Measurements from ENCODE around the gene HSF2BP. TPM values are rescaled to one million over a fixed set of nuclear protein-coding genes. Genes with fewer than 3 reads are reported as not detected.
"Not testable (repeated sequence)": the region's sequence is repeated elsewhere in the genome, so short reads cannot be mapped to it uniquely, and the experiment has no call there.

Gene HSF2BP
- total RNA-seq, 2 experiments from 2014 or later = 1.5 to 1.6 TPM

DNA sequence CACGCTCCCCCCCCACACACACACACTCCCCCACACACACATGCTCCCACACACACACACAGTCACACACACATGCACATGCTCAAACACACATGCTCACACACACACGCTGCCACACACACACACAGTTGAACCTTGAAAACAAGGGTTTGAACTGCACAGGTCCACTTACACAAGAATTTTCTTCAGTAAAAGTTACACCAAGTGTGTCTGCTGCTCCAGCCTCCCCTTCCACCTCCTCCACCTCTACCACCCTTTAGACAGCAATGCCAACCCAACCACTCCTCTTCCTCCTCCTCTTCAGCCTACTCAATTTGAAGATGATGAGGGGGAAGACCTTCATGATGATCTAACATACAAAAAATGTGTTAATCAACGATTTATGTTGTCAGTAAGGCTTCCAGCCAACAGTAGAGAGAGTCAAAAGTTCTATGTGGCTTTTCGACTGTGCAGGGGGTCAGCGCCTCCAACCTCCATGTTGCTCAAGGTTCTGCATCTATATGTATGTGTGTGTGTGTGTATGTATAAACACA is 26.8 kb downstream of the HSF2BP start:
- ChIA-PET CTCF (no interaction called here), POLR2A (no interaction called here)
- Mint-ChIP-seq H3K4me1 (no peaks in the 10 kb centered on the region), H3K27ac (no peak overlapping the region), H3K4me3 (no peak overlapping the region), H3K9me3 (ENCODE audit: low read depth) (no peaks in the 10 kb centered on the region), H3K27me3 (peaks cover 2% of the 10 kb centered on the region), H3K36me3 (ENCODE audit: low read depth) (no peaks in the 10 kb centered on the region)
- intact Hi-C loops (cut with DNase I, micrococcal nuclease) = no loop called here
- no peak for ATAC-seq
- DNase-seq = no peak

DNA sequence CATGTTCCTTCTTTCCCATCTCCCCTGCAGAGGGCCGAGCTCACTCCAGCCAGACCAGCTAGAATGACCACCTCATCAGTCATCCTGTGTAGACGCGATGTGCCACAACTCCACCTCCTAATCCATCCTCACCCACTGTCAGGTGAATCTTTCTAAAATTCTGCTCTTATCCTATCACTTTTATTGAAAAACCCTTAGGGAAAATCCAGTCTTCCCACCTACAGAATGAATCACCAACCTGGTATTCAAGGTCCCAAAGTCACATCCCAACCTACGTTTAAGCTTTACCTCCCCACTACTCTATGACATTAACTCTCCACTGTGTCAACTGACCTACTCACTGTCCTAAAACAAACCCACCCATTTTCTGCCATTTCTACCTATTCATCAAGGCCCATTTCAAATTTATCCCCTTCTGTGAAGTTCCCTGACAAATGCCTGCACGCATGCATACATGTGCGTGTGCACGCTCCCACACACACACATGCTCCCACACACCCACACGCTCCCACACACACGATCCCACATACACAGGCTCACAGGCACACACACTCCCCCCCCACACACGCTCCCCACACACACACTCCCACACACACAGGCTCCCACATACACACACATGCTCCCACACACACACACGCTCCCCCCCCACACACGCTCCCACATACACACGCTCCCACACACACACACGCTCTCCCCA is 27.7 kb downstream of the HSF2BP start:
- H3K27ac Mint-ChIP-seq = no peak overlapping the region
- ChIA-PET POLR2A (no interaction called here), CTCF (no interaction called here)
- no peaks in the 10 kb centered on the region for H3K4me1 Mint-ChIP-seq
- ATAC-seq = no peak
- H3K4me3 Mint-ChIP-seq = no peak overlapping the region
- intact Hi-C loops (cut with DNase I, micrococcal nuclease) = no loop called here
- peaks cover 2% of the 10 kb centered on the region for H3K27me3 Mint-ChIP-seq
- H3K9me3 Mint-ChIP-seq (ENCODE audit: low read depth) = no peaks in the 10 kb centered on the region
- DNase-seq = no peak
- no peaks in the 10 kb centered on the region for H3K36me3 Mint-ChIP-seq (ENCODE audit: low read depth)

DNA sequence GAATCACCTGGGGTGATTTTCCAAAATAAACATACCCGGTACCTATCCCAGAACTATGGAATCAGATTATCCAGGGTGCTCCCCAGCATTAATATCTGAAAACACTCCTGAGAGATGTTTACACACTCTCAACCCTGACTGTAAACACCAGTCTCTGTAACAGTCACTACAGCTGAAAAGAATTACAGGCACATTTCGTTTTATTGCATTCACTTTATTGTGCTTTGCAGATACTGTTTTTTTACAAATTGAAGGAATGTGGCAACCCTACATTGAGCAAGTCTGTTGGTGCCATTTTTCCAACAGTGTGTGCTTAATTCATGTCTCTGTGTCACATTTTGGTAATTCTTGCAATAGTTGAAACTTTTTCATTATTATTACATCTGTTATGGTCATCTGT is 31.8 kb downstream of the HSF2BP start:
- Mint-ChIP-seq H3K4me3 (no peak overlapping the region), H3K27ac (no peak overlapping the region), H3K27me3 (peaks cover 2% of the 10 kb centered on the region), H3K9me3 (ENCODE audit: low read depth) (no peaks in the 10 kb centered on the region), H3K4me1 (no peaks in the 10 kb centered on the region), H3K36me3 (ENCODE audit: low read depth) (no peaks in the 10 kb centered on the region)
- DNase-seq = no peak
- ATAC-seq = no peak
- POLR2A ChIA-PET = no interaction called here
- intact Hi-C loops (cut with DNase I, micrococcal nuclease) = no loop called here
- CTCF ChIA-PET = interaction anchor here (0.8 kb wide), 1 partner anchor 13 kb away, joined by 4 read pairs; no protein-coding TSS in a partner anchor

DNA sequence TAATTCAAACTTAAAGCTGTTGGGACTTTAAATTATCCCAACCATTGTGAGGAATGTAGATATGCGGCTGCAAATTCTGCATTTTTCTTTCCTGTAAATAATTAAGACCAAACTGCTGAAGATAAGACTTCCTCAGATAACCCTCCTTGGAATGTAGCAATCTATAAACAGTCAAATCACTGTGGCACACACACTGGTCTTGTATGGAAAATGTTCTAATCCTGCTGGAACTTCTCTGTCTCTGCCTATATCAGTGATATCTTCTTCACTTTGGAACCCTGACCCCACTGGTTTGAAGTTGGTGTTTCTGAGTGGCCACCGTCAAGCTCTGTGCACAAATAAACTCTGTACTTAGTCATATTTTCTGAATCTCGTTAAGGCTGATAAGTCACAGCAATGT is 32.9 kb downstream of the HSF2BP start:
- DNase-seq = no peak
- CTCF ChIA-PET = no interaction called here
- no peaks in the 10 kb centered on the region for H3K27me3 Mint-ChIP-seq
- POLR2A ChIA-PET = no interaction called here
- H3K4me1 Mint-ChIP-seq = no peaks in the 10 kb centered on the region
- H3K27ac Mint-ChIP-seq = no peak overlapping the region
- no peaks in the 10 kb centered on the region for H3K36me3 Mint-ChIP-seq (ENCODE audit: low read depth)
- intact Hi-C loops (cut with DNase I, micrococcal nuclease) = no loop called here
- no peaks in the 10 kb centered on the region for H3K9me3 Mint-ChIP-seq (ENCODE audit: low read depth)
- ATAC-seq = no peak
- H3K4me3 Mint-ChIP-seq = no peak overlapping the region

DNA sequence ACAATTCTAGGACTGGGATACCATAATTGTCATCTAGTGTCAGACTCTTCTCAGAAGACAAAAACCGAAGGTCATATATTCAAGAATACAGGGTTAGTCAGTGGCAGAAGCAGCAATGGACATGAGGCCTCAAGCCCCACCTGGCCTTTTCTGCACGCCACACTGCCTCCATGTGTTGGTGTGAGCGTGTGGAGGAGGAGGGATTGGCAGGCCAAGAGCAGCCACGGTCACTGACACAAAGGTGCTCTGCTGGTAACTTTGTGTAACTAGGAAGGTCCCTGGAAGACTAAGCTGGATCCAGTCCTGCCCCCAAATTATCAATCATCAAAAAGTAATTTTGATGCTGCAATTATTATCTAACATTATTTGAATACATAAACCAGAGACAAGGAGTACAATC is 34.9 kb downstream of the HSF2BP start:
- DNase-seq = no peak
- H3K27ac Mint-ChIP-seq = no peak overlapping the region
- ATAC-seq = no peak
- H3K9me3 Mint-ChIP-seq (ENCODE audit: low read depth) = peaks cover 10% of the 10 kb centered on the region
- H3K27me3 Mint-ChIP-seq = no peaks in the 10 kb centered on the region
- H3K36me3 Mint-ChIP-seq (ENCODE audit: low read depth) = peaks cover 7% of the 10 kb centered on the region
- ChIA-PET POLR2A (no interaction called here), CTCF (no interaction called here)
- intact Hi-C loops (cut with DNase I, micrococcal nuclease) = no loop called here
- no peaks in the 10 kb centered on the region for H3K4me1 Mint-ChIP-seq
- H3K4me3 Mint-ChIP-seq = no peak overlapping the region

DNA sequence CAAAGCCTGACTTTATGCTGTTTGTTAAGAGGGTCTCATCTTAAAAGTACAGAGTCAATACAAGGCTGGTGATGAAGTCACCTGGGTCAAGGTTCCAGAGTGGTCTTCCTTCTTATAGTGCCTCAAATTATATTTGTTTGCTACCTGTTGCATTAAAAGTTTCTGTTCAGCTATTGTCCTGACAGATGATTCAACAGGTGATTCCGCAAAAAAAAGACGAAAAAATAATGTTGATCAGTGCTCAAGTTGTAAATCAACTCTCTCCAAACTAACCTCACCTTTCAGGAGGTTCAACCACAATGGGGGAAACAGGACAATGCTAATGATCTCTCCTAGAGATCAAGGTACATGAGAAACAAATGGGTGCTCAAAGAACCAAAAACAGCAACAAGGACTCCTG is 35.7 kb downstream of the HSF2BP start:
- H3K36me3 Mint-ChIP-seq (ENCODE audit: low read depth) = peaks cover 9% of the 10 kb centered on the region
- POLR2A ChIA-PET = no interaction called here
- H3K4me3 Mint-ChIP-seq = no peak overlapping the region
- no peak for ATAC-seq
- no peaks in the 10 kb centered on the region for H3K4me1 Mint-ChIP-seq
- CTCF ChIA-PET = no interaction called here
- no peak for DNase-seq
- no peak overlapping the region for H3K27ac Mint-ChIP-seq
- H3K9me3 Mint-ChIP-seq (ENCODE audit: low read depth) = peaks cover 10% of the 10 kb centered on the region
- intact Hi-C loops (cut with DNase I, micrococcal nuclease) = no loop called here
- H3K27me3 Mint-ChIP-seq = no peaks in the 10 kb centered on the region

DNA sequence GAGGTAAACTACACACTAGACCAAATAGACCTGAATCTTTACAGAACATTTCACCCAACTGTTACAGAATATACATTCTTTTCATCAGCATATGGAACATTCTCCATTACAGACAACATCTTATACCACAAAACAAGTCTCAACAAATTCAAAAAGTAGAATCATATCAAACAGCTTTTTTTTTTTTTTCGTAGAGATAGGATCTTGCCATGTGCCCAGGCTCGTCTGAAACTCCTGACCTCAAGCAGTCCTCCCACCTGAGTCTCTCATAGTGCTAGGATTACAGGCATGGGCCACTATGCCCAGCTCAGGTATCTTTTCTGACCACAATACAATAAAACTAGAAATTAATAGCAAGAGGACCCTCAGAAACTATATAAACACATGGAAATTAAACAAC is 36.5 kb downstream of the HSF2BP start:
- ChIA-PET POLR2A (no interaction called here), CTCF (no interaction called here)
- no peak overlapping the region for H3K27ac Mint-ChIP-seq
- H3K27me3 Mint-ChIP-seq = no peaks in the 10 kb centered on the region
- H3K4me3 Mint-ChIP-seq = no peak overlapping the region
- peaks cover 10% of the 10 kb centered on the region for H3K9me3 Mint-ChIP-seq (ENCODE audit: low read depth)
- intact Hi-C loops (cut with DNase I, micrococcal nuclease) = no loop called here
- no peak for DNase-seq
- H3K4me1 Mint-ChIP-seq = no peaks in the 10 kb centered on the region
- H3K36me3 Mint-ChIP-seq (ENCODE audit: low read depth) = peaks cover 9% of the 10 kb centered on the region
- no peak for ATAC-seq

DNA sequence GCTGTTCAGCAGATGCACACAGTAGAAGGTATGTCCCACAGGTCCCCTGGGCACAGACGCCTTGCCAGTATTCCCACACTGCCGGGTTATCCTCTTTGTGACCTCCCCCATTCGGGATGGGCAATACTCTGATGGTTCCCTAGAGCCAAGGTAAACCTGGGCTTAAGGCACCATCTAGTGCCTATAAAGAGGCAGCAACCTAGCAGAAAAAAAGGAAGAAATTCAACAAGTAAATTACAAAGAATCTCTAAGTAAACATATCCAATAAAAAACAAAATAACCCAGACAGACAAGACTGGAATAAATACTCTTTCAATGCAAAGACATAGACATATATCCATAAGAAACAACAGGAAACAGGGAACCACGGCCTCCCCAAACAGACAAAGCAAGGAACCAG is 39.4 kb downstream of the HSF2BP start:
- peaks cover 10% of the 10 kb centered on the region for H3K9me3 Mint-ChIP-seq (ENCODE audit: low read depth)
- DNase-seq (no peak), ATAC-seq (no peak)
- ChIA-PET CTCF (interaction anchor here (0.7 kb wide), 1 partner anchor 23 kb away, joined by 3 read pairs; no protein-coding TSS in a partner anchor), POLR2A (no interaction called here)
- H3K27ac Mint-ChIP-seq = no peak overlapping the region
- no peaks in the 10 kb centered on the region for H3K4me1 Mint-ChIP-seq
- H3K36me3 Mint-ChIP-seq (ENCODE audit: low read depth) = peaks cover 9% of the 10 kb centered on the region
- intact Hi-C loops (cut with DNase I, micrococcal nuclease) = no loop called here
- no peaks in the 10 kb centered on the region for H3K27me3 Mint-ChIP-seq
- H3K4me3 Mint-ChIP-seq = no peak overlapping the region

DNA sequence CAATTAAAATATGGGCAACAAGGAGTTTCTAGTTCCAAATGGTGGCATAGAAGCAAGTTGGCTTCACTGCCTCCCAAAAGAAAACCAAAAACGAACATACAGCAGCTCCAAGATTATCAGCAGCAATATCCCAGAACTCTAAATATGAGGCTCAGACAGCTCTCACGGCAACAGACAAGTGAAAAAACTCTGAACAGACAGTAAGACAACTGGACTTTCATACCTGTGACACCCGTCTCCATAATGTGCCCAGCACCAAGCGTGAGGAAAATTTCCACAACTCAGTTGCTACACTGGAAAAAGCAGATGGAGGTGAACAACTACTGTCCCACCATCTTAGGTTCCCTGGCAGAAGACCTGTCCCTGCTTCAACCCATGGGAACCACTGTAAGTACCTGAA is 39.9 kb downstream of the HSF2BP start:
- DNase-seq (no peak), ATAC-seq (no peak)
- Mint-ChIP-seq H3K4me3 (no peak overlapping the region), H3K4me1 (no peaks in the 10 kb centered on the region), H3K36me3 (ENCODE audit: low read depth) (peaks cover 9% of the 10 kb centered on the region), H3K9me3 (ENCODE audit: low read depth) (peaks cover 10% of the 10 kb centered on the region), H3K27me3 (no peaks in the 10 kb centered on the region), H3K27ac (no peak overlapping the region)
- ChIA-PET CTCF (no interaction called here), POLR2A (no interaction called here)
- intact Hi-C loops (cut with DNase I, micrococcal nuclease) = no loop called here

DNA sequence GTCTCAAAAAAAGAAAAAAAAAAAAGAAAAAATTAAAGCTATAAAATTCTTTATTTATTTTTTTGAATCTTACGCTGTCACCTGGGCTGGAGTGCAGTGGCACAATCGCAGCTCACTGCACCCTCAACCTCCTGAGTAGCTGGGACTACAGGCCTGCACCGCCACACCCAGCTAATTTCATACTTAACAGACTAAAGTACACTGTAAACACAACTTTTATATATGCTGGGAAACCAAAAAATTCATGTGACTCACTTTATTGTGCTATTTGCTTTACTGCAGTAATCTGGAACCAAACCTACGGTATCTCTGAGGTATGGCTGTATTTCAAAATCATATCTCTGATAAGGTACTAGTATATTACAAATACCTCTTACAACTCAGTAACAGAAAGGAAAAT is 40.3 kb downstream of the HSF2BP start:
- ChIA-PET POLR2A (no interaction called here), CTCF (no interaction called here)
- DNase-seq = no peak
- Mint-ChIP-seq H3K4me1 (peaks cover 1% of the 10 kb centered on the region), H3K27me3 (no peaks in the 10 kb centered on the region), H3K9me3 (ENCODE audit: low read depth) (peaks cover 10% of the 10 kb centered on the region), H3K4me3 (no peak overlapping the region), H3K36me3 (ENCODE audit: low read depth) (peaks cover 9% of the 10 kb centered on the region), H3K27ac (no peak overlapping the region)
- intact Hi-C loops (cut with DNase I, micrococcal nuclease) = no loop called here
- ATAC-seq = no peak

DNA sequence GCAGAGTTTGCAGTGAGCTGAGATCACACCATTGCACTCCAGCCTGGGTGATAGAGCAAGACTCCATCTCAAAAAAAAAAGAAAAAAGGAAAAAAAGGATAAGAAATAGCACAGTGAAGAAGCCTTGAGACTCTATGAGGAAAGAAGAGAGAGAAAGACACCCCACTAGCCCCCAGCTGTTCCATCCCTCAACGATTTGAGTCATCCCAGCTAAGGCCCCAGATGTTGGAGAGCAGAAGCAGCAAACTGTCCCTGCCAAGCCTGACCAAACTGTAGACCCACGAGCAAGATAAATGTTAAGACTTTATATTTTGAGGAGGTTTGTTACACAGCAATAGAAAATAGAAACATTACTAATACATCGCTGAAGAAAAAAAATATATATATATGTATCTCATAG is 42.4 kb downstream of the HSF2BP start:
- intact Hi-C loops (cut with DNase I, micrococcal nuclease); H3K9me3 Mint-ChIP-seq (ENCODE audit: low read depth); H3K4me1 Mint-ChIP-seq; ATAC-seq; POLR2A ChIA-PET; H3K36me3 Mint-ChIP-seq (ENCODE audit: low read depth); CTCF ChIA-PET; DNase-seq; H3K27me3 Mint-ChIP-seq; H3K27ac Mint-ChIP-seq; H3K4me3 Mint-ChIP-seq: not testable (repeated sequence)

DNA sequence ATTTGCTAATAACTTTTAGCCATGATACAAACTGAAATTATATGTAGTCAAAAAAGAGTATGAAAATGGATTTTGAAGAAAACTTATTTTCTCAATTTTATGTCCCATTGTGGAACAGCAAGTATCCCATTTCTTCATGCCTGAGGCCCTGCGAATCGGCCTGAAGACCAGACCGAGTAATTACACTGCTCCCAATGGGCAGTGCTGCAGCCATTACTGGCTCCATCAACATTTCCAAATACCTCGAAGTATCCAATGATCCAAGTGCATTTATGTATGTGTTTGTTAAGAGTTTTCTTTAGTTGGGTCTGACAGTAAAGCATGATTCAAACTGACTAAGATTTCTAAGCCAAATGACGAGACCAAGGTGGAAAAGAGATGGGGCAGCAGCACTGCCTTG is 44.4 kb downstream of the HSF2BP start:
- H3K4me3 Mint-ChIP-seq = no peak overlapping the region
- no peak for DNase-seq

More for the DNA sequence above, 44.4 kb downstream of the HSF2BP start:
- Mint-ChIP-seq H3K27ac (no peak overlapping the region), H3K9me3 (ENCODE audit: low read depth) (peaks cover 1% of the 10 kb centered on the region), H3K4me1 (peaks cover 4% of the 10 kb centered on the region), H3K27me3 (no peaks in the 10 kb centered on the region), H3K36me3 (ENCODE audit: low read depth) (peaks cover 3% of the 10 kb centered on the region)
- ATAC-seq = no peak
- ChIA-PET CTCF (interaction anchor here (0.6 kb wide), 1 partner anchor 12 kb away, joined by 4 read pairs; no protein-coding TSS in a partner anchor), POLR2A (no interaction called here)
- intact Hi-C loops (cut with DNase I, micrococcal nuclease) = loop anchor here in 1 of 2 experiments (5.0 kb wide), 1 partner anchor 32 kb away; no protein-coding TSS in a partner anchor

Measured in activated CD4-positive, alpha-beta T cell treated with anti-CD3 and anti-CD28 coated beads for 36 hours (primary cell).